HCT116 (cell line): ENCODE results near the gene CBL. TPM values are rescaled to one million over a fixed set of nuclear protein-coding genes. Genes with fewer than 3 reads are reported as not detected.

ENCODE experiments used
- ATAC-seq: fragments of 200-7000 bp; cut with Tn5 transposase; 2 replicates; pipeline ENCODE4 v1.9.1; 2020; ENCODE audit warnings: mild to moderate bottlenecking, moderate library complexity
- BruUV-seq: library from RNA; stranded (reverse); fragments of 400-500 nt; replicated peaks from 2 replicates; lab custom pipeline; 2021; lab: Mats Ljungman, UMichigan
- CTCF ChIA-PET: fragments of 300-600 bp; sonication (Branson Sonifier 250); formaldehyde crosslinking; loops from one replicate; lab custom pipeline; 2021; ENCODE audit warnings: antibody characterized with exemption; lab: Charles Lee
- POLR2A ChIA-PET: fragments of 300-600, 350-600 bp; sonication (Branson Sonifier 250); formaldehyde crosslinking; loops from one replicate; lab custom pipeline; 2021; ENCODE audit warnings: antibody characterized with exemption; lab: Charles Lee
- RAD21 ChIA-PET, 2 experiments: fragments of 300-600 bp; sonication (Branson Sonifier 250); formaldehyde crosslinking; loops; one replicate each; lab custom pipeline; 2023; ENCODE audit warnings: low total read pairs in 2 of 2; ENCODE audit not compliant: uncharacterized antibody in 2 of 2, unreplicated experiment in 2 of 2, low non-redundant PET in 1 of 2; lab: Charles Lee
- DNase-seq: peaks from one replicate; pipeline ENCODE4 v3.0.0-alpha.2; 2010; ENCODE audit warnings: low read depth, low spot score
- H2AFZ ChIP-seq: fragments of 200-600 bp; shearing (Covaris generic), sonication (generic); 2 replicates; pipeline ENCODE4 v1.6.1; 2017; ENCODE audit warnings: low read depth, mixed run types, mixed read lengths, antibody characterized with exemption, low read length; ENCODE audit not compliant: poor library complexity, severe bottlenecking
- H3K27ac ChIP-seq: 2 replicates; pipeline ENCODE4 v1.5.1; 2012; ENCODE audit warnings: low read depth, low read length
- H3K27me3 ChIP-seq: fragments of 200-600 bp; sonication (generic); 2 replicates; pipeline ENCODE4 v1.6.1; 2016; ENCODE audit warnings: mixed run types, low read length, mixed read lengths; ENCODE audit not compliant: insufficient read depth
- H3K36me3 ChIP-seq, 2 experiments: fragments of 200-500 bp in 1 of 2; fragments of 200-600 bp in 1 of 2; sonication (Bioruptor generic) in 1 of 2; sonication (generic) in 1 of 2; 2 replicates each; pipeline versions ENCODE4 v1.5.1 to v1.6.1; 2014 to 2016; ENCODE audit warnings: low read length in 2 of 2, inconsistent platforms in 1 of 2, mixed read lengths in 1 of 2, mixed run types in 1 of 2; ENCODE audit not compliant: insufficient read depth in 2 of 2, control insufficient read depth in 1 of 2
- H3K4me1 ChIP-seq, 2 experiments: fragments of 200-600 bp in 1 of 2; sonication (generic) in 1 of 2; 2 replicates each; pipeline versions ENCODE4 v1.5.1 to v1.6.1; 2012 to 2017; ENCODE audit warnings: low read length in 2 of 2, inconsistent platforms in 1 of 2, mild to moderate bottlenecking in 1 of 2, mixed read lengths in 1 of 2, mixed run types in 1 of 2, moderate library complexity in 1 of 2; ENCODE audit not compliant: insufficient read depth in 2 of 2, control insufficient read depth in 1 of 2
- H3K4me2 ChIP-seq: fragments of 200-600 bp; sonication (generic); 2 replicates; pipeline ENCODE4 v1.6.1; 2017; ENCODE audit warnings: mixed run types, low read length, mixed read lengths
- H3K4me3 ChIP-seq, 2 experiments: fragments of 200-600 bp in 1 of 2; sonication (generic) in 1 of 2; replicated peaks in 1 of 2; 2 replicates each; pipeline ENCODE4 v1.5.1; 2011 to 2016; ENCODE audit warnings: low read length in 2 of 2, control low read depth in 1 of 2, low read depth in 1 of 2, mild to moderate bottlenecking in 1 of 2, mixed read lengths in 1 of 2, mixed run types in 1 of 2
- H3K79me2 ChIP-seq: fragments of 200-600 bp; sonication (generic); 2 replicates; pipeline ENCODE4 v1.6.1; 2017; ENCODE audit warnings: mild to moderate bottlenecking, mixed run types, low read length, moderate library complexity, mixed read lengths; ENCODE audit not compliant: insufficient read depth
- H3K9ac ChIP-seq: fragments of 200-600 bp; sonication (generic); 2 replicates; pipeline ENCODE4 v1.6.1; 2016; ENCODE audit warnings: low read length, mixed read lengths
- H3K9me2 ChIP-seq: fragments of 200-600 bp; sonication (generic), shearing (Covaris generic); 2 replicates; pipeline ENCODE4 v1.6.1; 2017; ENCODE audit warnings: mixed run types, mild to moderate bottlenecking, moderate library complexity; ENCODE audit not compliant: insufficient read depth
- H3K9me3 ChIP-seq, 2 experiments: fragments of 200-500 bp in 1 of 2; fragments of 200-600 bp in 1 of 2; sonication (Bioruptor generic) in 1 of 2; sonication (generic) in 1 of 2; 2 replicates each; pipeline ENCODE4 v1.6.1; 2014 to 2017; ENCODE audit warnings: low read length in 2 of 2, mixed read lengths in 2 of 2, inconsistent platforms in 1 of 2, low read depth in 1 of 2, mild to moderate bottlenecking in 1 of 2, mixed run types in 1 of 2, moderate library complexity in 1 of 2; ENCODE audit not compliant: control insufficient read depth in 1 of 2, insufficient read depth in 1 of 2
- H4K20me1 ChIP-seq: fragments of 200-600 bp; sonication (generic), shearing (Covaris generic); 2 replicates; pipeline ENCODE4 v1.6.1; 2017; ENCODE audit warnings: mixed run types, mild to moderate bottlenecking, moderate library complexity; ENCODE audit not compliant: insufficient read depth
- CBX3 ChIP-seq: IDR thresholded peaks from 2 replicates; pipeline ENCODE4 v1.6.1; 2012; ENCODE audit warnings: low read depth
- CTCF ChIP-seq, 3 experiments: fragments of 200-600 bp in 1 of 3; sonication (generic) in 1 of 3; IDR thresholded peaks in 2 of 3; conservative IDR thresholded peaks in 1 of 3; 2 replicates each; pipeline ENCODE4 v1.5.1; 2012 to 2017; ENCODE audit warnings: low read depth in 2 of 3, low read length in 2 of 3, antibody characterized with exemption in 1 of 3, borderline replicate concordance in 1 of 3, control low read depth in 1 of 3, mild to moderate bottlenecking in 1 of 3, mixed read lengths in 1 of 3, mixed run types in 1 of 3, moderate library complexity in 1 of 3; ENCODE audit not compliant: insufficient read depth in 1 of 3
- ELF1 ChIP-seq: IDR thresholded peaks from 2 replicates; pipeline ENCODE4 v1.6.1; 2012; ENCODE audit warnings: low read depth, borderline replicate concordance
- EZH2 ChIP-seq: fragments of 200-600 bp; sonication (generic); IDR thresholded peaks from 2 replicates; pipeline ENCODE4 v1.6.1; 2017; ENCODE audit warnings: antibody characterized with exemption, mixed run types
- EZH2phosphoT487 ChIP-seq: fragments of 200-600 bp; IDR thresholded peaks from 2 replicates; pipeline ENCODE4 v1.6.1; 2018; ENCODE audit warnings: antibody characterized with exemption, borderline replicate concordance
- FOSL1 ChIP-seq: IDR thresholded peaks from 2 replicates; pipeline ENCODE4 v1.6.1; 2012; ENCODE audit warnings: low read depth
- JUND ChIP-seq: IDR thresholded peaks from 2 replicates; pipeline ENCODE4 v1.6.1; 2012
- MAX ChIP-seq: IDR thresholded peaks from 2 replicates; pipeline ENCODE4 v1.6.1; 2012
- POLR2AphosphoS5 ChIP-seq: IDR thresholded peaks from 2 replicates; pipeline ENCODE4 v1.6.1; 2011; ENCODE audit warnings: mild to moderate bottlenecking, low read depth, low read length, moderate library complexity
- RAD21 ChIP-seq: IDR thresholded peaks from 2 replicates; pipeline ENCODE4 v1.6.1; 2012; ENCODE audit warnings: low read depth, mild to moderate bottlenecking
- SP1 ChIP-seq: IDR thresholded peaks from 2 replicates; pipeline ENCODE4 v1.6.1; 2012; ENCODE audit warnings: low read depth
- SRF ChIP-seq: IDR thresholded peaks from 2 replicates; pipeline ENCODE4 v1.6.1; 2012; ENCODE audit warnings: low read depth
- TCF7L2 ChIP-seq: IDR thresholded peaks from 2 replicates; pipeline ENCODE4 v1.7.0; 2011; ENCODE audit warnings: borderline replicate concordance, inconsistent platforms; ENCODE audit not compliant: insufficient read depth, insufficient read length; ENCODE audit errors: extremely low read depth
- ZBTB33 ChIP-seq: IDR thresholded peaks from 2 replicates; pipeline ENCODE4 v1.6.1; 2011; ENCODE audit warnings: mild to moderate bottlenecking, low read length, moderate library complexity; ENCODE audit not compliant: insufficient replicate concordance; ENCODE audit errors: extremely low read depth
- ZFX ChIP-seq: fragments of 450-650 bp; IDR thresholded peaks from 2 replicates; pipeline ENCODE4 v1.6.1; 2017
- ZNF274 ChIP-seq: fragments of 200-500 bp; sonication (Bioruptor generic); IDR thresholded peaks from 2 replicates; pipeline ENCODE4 v1.6.1; 2014; ENCODE audit warnings: mild to moderate bottlenecking, low read depth, low read length, inconsistent platforms
- intact Hi-C: fragments of 100-400 bp; cut with micrococcal nuclease; formaldehyde crosslinking; loops from 2 replicates; pipeline ENCODE4 v1.10.0; 2022
- total RNA-seq: library from RNA; stranded (reverse); gene quantifications from one replicate; pipeline ENCODE4 v1.2.1, GENCODE V29; 2021; ENCODE audit not compliant: unreplicated experiment
- TF ChIP-seq, protein P1 (sequence below): IDR thresholded peaks from 2 replicates; pipeline ENCODE4 v1.6.1; 2012; ENCODE audit warnings: low read depth
- TF ChIP-seq, protein P2 (sequence below): IDR thresholded peaks from 2 replicates; pipeline ENCODE4 v1.6.1; 2012

The CBL gene
- total RNA-seq, 1 experiment from 2014 or later: 31.1 TPM

GRCh38 chr11:119350302-119350701, 144.2 kb downstream of the CBL start:
- no peak overlapping the region for H2AFZ ChIP-seq
- no peak overlapping the region for H3K4me2 ChIP-seq
- ChIA-PET RAD21 (no interaction called here), CTCF (interaction anchor here (1.1 to 1.7 kb wide), 2 partner anchors 10 to 12 kb away, joined by 4 to 5 read pairs; no protein-coding TSS in a partner anchor), POLR2A (no interaction called here)
- no peaks in the 10 kb centered on the region for H3K9me3 ChIP-seq
- H3K27ac ChIP-seq: no peak overlapping the region
- no peaks in the 10 kb centered on the region for H3K27me3 ChIP-seq
- ATAC-seq: 0 out of 2 replicates have a peak, but pooled peaks have one; percentile 13
- no peaks in the 10 kb centered on the region for H3K9me2 ChIP-seq
- intact Hi-C loops: no loop called here
- DNase-seq: no peak
- peaks cover 4% of the 10 kb centered on the region in 2 experiments; a peak in 2 of 4 replicates for H3K4me1 ChIP-seq
- TF ChIP-seq CBX3: no peak
- no peak for TF ChIP-seq ZBTB33
- TF ChIP-seq EZH2: no peak
- TF ChIP-seq MAX: no peak
- TF ChIP-seq SRF: no peak
- no peak for TF ChIP-seq RAD21
- TF ChIP-seq CTCF (IDR thresholded peaks at IDR 0.05 in 2 of 3, conservative IDR thresholded peaks at IDR 0.05 in 1 of 3; ENCODE audit: borderline replicate concordance in 1 of 3, insufficient read depth in 1 of 3, low read depth in 2 of 3, low read length in 2 of 3): no peak
- no peak for TF ChIP-seq JUND
- no peak for TF ChIP-seq EZH2phosphoT487
- no peak for TF ChIP-seq TCF7L2
- no peak for TF ChIP-seq FOSL1
- no peak for TF ChIP-seq ZNF274
- TF ChIP-seq ELF1: no peak
- TF ChIP-seq, protein P1, sequence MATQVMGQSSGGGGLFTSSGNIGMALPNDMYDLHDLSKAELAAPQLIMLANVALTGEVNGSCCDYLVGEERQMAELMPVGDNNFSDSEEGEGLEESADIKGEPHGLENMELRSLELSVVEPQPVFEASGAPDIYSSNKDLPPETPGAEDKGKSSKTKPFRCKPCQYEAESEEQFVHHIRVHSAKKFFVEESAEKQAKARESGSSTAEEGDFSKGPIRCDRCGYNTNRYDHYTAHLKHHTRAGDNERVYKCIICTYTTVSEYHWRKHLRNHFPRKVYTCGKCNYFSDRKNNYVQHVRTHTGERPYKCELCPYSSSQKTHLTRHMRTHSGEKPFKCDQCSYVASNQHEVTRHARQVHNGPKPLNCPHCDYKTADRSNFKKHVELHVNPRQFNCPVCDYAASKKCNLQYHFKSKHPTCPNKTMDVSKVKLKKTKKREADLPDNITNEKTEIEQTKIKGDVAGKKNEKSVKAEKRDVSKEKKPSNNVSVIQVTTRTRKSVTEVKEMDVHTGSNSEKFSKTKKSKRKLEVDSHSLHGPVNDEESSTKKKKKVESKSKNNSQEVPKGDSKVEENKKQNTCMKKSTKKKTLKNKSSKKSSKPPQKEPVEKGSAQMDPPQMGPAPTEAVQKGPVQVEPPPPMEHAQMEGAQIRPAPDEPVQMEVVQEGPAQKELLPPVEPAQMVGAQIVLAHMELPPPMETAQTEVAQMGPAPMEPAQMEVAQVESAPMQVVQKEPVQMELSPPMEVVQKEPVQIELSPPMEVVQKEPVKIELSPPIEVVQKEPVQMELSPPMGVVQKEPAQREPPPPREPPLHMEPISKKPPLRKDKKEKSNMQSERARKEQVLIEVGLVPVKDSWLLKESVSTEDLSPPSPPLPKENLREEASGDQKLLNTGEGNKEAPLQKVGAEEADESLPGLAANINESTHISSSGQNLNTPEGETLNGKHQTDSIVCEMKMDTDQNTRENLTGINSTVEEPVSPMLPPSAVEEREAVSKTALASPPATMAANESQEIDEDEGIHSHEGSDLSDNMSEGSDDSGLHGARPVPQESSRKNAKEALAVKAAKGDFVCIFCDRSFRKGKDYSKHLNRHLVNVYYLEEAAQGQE: no peak
- TF ChIP-seq, protein P2, sequence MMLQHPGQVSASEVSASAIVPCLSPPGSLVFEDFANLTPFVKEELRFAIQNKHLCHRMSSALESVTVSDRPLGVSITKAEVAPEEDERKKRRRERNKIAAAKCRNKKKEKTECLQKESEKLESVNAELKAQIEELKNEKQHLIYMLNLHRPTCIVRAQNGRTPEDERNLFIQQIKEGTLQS: no peak
- TF ChIP-seq SP1: no peak
- no peak for TF ChIP-seq ZFX
- no peak for TF ChIP-seq POLR2AphosphoS5
- H4K20me1 ChIP-seq: no peaks in the 10 kb centered on the region
- H3K79me2 ChIP-seq: no peaks in the 10 kb centered on the region
- no peak overlapping the region for H3K4me3 ChIP-seq
- no peaks in the 10 kb centered on the region for H3K36me3 ChIP-seq
- no TSS peak for BruUV-seq
- H3K9ac ChIP-seq: no peak overlapping the region
